ENCODE data around the gene LRRTM3.

Gene LRRTM3

GRCh38 chr10:66925896-66926715, at the start of gene LRRTM3:
TSS of gene LRRTM3 (plus strand) at chr10:66926036.
- in situ Hi-C loops (cut with HindIII; ENCODE audit: low sequenced_read_pairs), result no loop called here
- peak; percentile 69 for DNase-seq (ENCODE audit: low read depth)
- H3K4me3 ChIP-seq (ENCODE audit: low read depth, low read length), result peak within 1 kb of the TSS; percentile 10
- peak; percentile 85 for TF ChIP-seq CTCF (IDR thresholded peaks at IDR 0.05; ENCODE audit: low read depth, low read length, missing control alignments)

GRCh38 chr10:66877361-66877760, 48.5 kb upstream of the LRRTM3 start:
- DNase-seq (ENCODE audit: low read depth), result no peak
- TF ChIP-seq CTCF (IDR thresholded peaks at IDR 0.05; ENCODE audit: low read depth, low read length, missing control alignments), result no peak
- H3K4me3 ChIP-seq (ENCODE audit: low read depth, low read length), result no peak overlapping the region
- in situ Hi-C loops (cut with HindIII; ENCODE audit: low sequenced_read_pairs), result no loop called here

- no peak for TF ChIP-seq CTCF (IDR thresholded peaks at IDR 0.05; ENCODE audit: low read depth, low read length, missing control alignments)
- in situ Hi-C loops (cut with HindIII; ENCODE audit: low sequenced_read_pairs), result no loop called here
Measured at GRCh38 chr10:66880292-66880691, 45.5 kb upstream of the LRRTM3 start.

GRCh38 chr10:66880826-66881225, 45.0 kb upstream of the LRRTM3 start:
- TF ChIP-seq CTCF (IDR thresholded peaks at IDR 0.05; ENCODE audit: low read depth, low read length, missing control alignments), result no peak
- in situ Hi-C loops (cut with HindIII; ENCODE audit: low sequenced_read_pairs), result no loop called here
- no peak for DNase-seq (ENCODE audit: low read depth)
- no peak overlapping the region for H3K4me3 ChIP-seq (ENCODE audit: low read depth, low read length)

More at GRCh38 chr10:66880292-66880691, 45.5 kb upstream of the LRRTM3 start:
- no peak overlapping the region for H3K4me3 ChIP-seq (ENCODE audit: low read depth, low read length)
- no peak for DNase-seq (ENCODE audit: low read depth)

GRCh38 chr10:66881814-66882213, 44.0 kb upstream of the LRRTM3 start:
- TF ChIP-seq CTCF (IDR thresholded peaks at IDR 0.05; ENCODE audit: low read depth, low read length, missing control alignments), result no peak
- DNase-seq (ENCODE audit: low read depth), result no peak
- no peak overlapping the region for H3K4me3 ChIP-seq (ENCODE audit: low read depth, low read length)
- in situ Hi-C loops (cut with HindIII; ENCODE audit: low sequenced_read_pairs), result no loop called here

GRCh38 chr10:66882271-66882670, 43.6 kb upstream of the LRRTM3 start:
- TF ChIP-seq CTCF (IDR thresholded peaks at IDR 0.05; ENCODE audit: low read depth, low read length, missing control alignments), result no peak
- no peak overlapping the region for H3K4me3 ChIP-seq (ENCODE audit: low read depth, low read length)
- no peak for DNase-seq (ENCODE audit: low read depth)
- in situ Hi-C loops (cut with HindIII; ENCODE audit: low sequenced_read_pairs), result no loop called here
